ENCODE measurements around the gene DYNC1H1.

DYNC1H1 gene

DNA sequence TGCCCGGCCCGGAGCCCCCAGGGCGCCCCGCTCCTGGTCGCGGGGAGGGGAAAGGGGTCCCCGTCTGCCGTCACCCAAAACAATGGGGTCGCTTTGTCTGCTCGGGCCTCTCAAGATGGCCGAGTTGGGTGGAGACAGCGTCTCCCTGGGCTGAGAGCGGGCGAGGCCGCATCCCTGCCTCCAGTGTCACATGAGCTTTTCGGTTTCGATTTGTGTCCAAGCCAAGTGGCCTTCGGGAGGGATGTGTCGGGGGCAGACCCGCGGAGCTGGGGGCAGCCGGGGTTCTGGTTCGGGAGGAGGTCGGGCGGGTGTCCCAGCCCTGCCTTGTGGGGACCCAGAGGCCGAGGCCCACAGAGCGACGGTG is 790 bp downstream of the DYNC1H1 start:
- peaks cover 10% of the 10 kb centered on the region for H3F3A ChIP-seq (ENCODE audit: control insufficient read depth, insufficient read depth)
- TF ChIP-seq EZH2phosphoT487 (IDR thresholded peaks at IDR 0.05; ENCODE audit: borderline replicate concordance, low read length), result no peak
- TF ChIP-seq, protein P1, sequence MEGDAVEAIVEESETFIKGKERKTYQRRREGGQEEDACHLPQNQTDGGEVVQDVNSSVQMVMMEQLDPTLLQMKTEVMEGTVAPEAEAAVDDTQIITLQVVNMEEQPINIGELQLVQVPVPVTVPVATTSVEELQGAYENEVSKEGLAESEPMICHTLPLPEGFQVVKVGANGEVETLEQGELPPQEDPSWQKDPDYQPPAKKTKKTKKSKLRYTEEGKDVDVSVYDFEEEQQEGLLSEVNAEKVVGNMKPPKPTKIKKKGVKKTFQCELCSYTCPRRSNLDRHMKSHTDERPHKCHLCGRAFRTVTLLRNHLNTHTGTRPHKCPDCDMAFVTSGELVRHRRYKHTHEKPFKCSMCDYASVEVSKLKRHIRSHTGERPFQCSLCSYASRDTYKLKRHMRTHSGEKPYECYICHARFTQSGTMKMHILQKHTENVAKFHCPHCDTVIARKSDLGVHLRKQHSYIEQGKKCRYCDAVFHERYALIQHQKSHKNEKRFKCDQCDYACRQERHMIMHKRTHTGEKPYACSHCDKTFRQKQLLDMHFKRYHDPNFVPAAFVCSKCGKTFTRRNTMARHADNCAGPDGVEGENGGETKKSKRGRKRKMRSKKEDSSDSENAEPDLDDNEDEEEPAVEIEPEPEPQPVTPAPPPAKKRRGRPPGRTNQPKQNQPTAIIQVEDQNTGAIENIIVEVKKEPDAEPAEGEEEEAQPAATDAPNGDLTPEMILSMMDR (IDR thresholded peaks at IDR 0.05; ENCODE audit: low read depth, low read length, poor library complexity, severe bottlenecking), result no peak
- no peaks in the 10 kb centered on the region for H3K9me3 ChIP-seq (ENCODE audit: control insufficient read depth, insufficient read depth, low read length)
- H3K27me3 ChIP-seq (ENCODE audit: control insufficient read depth, low read length), result no peaks in the 10 kb centered on the region
- H3K4me1 ChIP-seq (ENCODE audit: control insufficient read depth, low read length), result peaks cover 55% of the 10 kb centered on the region
- H3K36me3 ChIP-seq (ENCODE audit: control insufficient read depth, low read length), result peaks cover 24% of the 10 kb centered on the region
- H3K79me2 ChIP-seq (ENCODE audit: control insufficient read depth, low read length), result peaks cover 58% of the 10 kb centered on the region
- peaks cover 6% of the 10 kb centered on the region for H4K20me1 ChIP-seq (ENCODE audit: control insufficient read depth, insufficient read depth, low read depth, low read length)
- H3K4me2 ChIP-seq (ENCODE audit: low read length), result peak overlapping the region; percentile 96
- H3K4me3 ChIP-seq (ENCODE audit: low read length), result peak overlapping the region; percentile 92
- no peaks in the 10 kb centered on the region for H3K9me2 ChIP-seq (replicated peaks; ENCODE audit: control insufficient read depth, low read length)
- peak overlapping the region; percentile 62 for H3K27ac ChIP-seq (ENCODE audit: low read depth, low read length)

DNA sequence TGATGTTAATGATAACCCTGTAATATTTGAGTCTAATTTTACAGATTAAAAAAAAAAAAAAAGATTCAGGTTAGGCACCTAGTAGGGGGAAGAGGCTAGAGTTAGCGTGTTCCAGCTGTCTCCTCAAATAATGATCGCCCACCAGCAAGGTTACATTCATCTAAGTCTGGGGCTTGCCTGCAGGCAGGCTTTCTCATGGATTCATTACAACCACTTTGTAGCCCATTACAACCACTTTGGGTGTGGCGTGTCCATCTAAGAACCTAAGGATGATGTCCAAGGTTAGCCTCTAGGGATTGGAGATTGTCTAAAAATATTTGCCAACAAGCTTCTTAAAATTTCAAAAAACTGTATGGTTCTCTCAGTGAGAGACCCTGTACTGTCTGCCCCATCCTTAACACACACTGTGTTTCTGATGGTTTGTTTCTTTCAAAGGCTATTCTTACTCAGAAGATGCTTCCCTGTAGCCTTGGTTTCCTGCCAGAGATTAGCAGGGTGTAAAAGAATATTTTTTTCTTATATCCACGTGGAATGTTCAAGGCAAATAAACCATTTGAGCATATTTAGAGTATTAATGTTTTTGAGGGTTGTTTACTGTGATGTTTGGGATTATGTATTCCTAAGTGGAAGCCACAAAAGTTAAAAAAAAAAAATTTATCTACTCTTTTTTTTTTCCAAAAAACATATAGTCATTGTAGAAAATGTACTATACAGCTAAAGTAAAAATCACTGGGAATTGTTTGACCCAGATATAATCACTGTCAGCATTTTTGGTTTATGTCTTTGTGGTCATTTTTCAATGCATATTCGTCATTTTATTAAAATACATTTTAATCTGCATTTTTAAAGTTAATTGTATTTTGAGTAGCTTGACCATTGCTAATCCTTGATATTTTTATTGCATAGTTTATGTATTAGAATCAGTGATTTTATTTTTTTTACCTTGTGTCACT is 1.7 kb downstream of the DYNC1H1 start:
- H3K4me3 ChIP-seq (ENCODE audit: low read length), result peak overlapping the region; percentile 92
- peaks cover 61% of the 10 kb centered on the region for H3K4me1 ChIP-seq (ENCODE audit: control insufficient read depth, low read length)
- H3F3A ChIP-seq (ENCODE audit: control insufficient read depth, insufficient read depth), result peaks cover 10% of the 10 kb centered on the region
- no peaks in the 10 kb centered on the region for H3K27me3 ChIP-seq (ENCODE audit: control insufficient read depth, low read length)
- TF ChIP-seq EZH2phosphoT487 (IDR thresholded peaks at IDR 0.05; ENCODE audit: borderline replicate concordance, low read length), result no peak
- TF ChIP-seq, protein P1 (IDR thresholded peaks at IDR 0.05; ENCODE audit: low read depth, low read length, poor library complexity, severe bottlenecking), result no peak
- H3K4me2 ChIP-seq (ENCODE audit: low read length), result peak overlapping the region; percentile 96
- H3K27ac ChIP-seq (ENCODE audit: low read depth, low read length), result peak overlapping the region; percentile 62
- H4K20me1 ChIP-seq (ENCODE audit: control insufficient read depth, insufficient read depth, low read depth, low read length), result peaks cover 6% of the 10 kb centered on the region
- no peaks in the 10 kb centered on the region for H3K9me2 ChIP-seq (replicated peaks; ENCODE audit: control insufficient read depth, low read length)
- peaks cover 67% of the 10 kb centered on the region for H3K79me2 ChIP-seq (ENCODE audit: control insufficient read depth, low read length)
- no peaks in the 10 kb centered on the region for H3K9me3 ChIP-seq (ENCODE audit: control insufficient read depth, insufficient read depth, low read length)
- H3K36me3 ChIP-seq (ENCODE audit: control insufficient read depth, low read length), result peaks cover 24% of the 10 kb centered on the region

DNA sequence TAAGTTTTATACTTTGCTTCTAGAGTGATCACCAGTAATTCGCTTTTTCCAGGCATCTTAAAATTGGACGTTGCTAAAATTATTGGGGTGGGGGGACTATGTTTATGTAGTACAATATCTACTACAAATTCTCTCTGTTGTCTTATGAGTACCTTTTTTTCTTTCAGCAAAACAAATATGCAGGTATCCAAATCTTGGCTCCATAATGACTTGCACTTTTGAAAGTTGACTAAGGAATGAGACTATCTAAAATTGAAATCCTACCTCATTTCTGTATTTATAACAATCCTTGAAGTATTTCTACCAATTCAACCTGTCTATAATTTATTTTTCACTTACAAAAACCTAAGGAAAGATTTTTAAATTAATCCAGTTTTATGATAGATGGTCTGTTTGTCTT is 2.4 kb downstream of the DYNC1H1 start:
- Histone ChIP-seq H4K20me1 (ENCODE audit: control insufficient read depth, insufficient read depth, low read depth, low read length) (peaks cover 6% of the 10 kb centered on the region), H3K9me2 (replicated peaks; ENCODE audit: control insufficient read depth, low read length) (no peaks in the 10 kb centered on the region), H3K4me2 (ENCODE audit: low read length) (peak overlapping the region; percentile 96), H3K4me1 (ENCODE audit: control insufficient read depth, low read length) (peaks cover 65% of the 10 kb centered on the region), H3K79me2 (ENCODE audit: control insufficient read depth, low read length) (peaks cover 74% of the 10 kb centered on the region), H3K36me3 (ENCODE audit: control insufficient read depth, low read length) (peaks cover 25% of the 10 kb centered on the region), H3F3A (ENCODE audit: control insufficient read depth, insufficient read depth) (peaks cover 10% of the 10 kb centered on the region), H3K27ac (ENCODE audit: low read depth, low read length) (peak overlapping the region; percentile 62), H3K4me3 (ENCODE audit: low read length) (peak overlapping the region; percentile 92), H3K27me3 (ENCODE audit: control insufficient read depth, low read length) (no peaks in the 10 kb centered on the region), H3K9me3 (ENCODE audit: control insufficient read depth, insufficient read depth, low read length) (no peaks in the 10 kb centered on the region)
- no peak for TF ChIP-seq EZH2phosphoT487 (IDR thresholded peaks at IDR 0.05; ENCODE audit: borderline replicate concordance, low read length)
- TF ChIP-seq, protein P1 (IDR thresholded peaks at IDR 0.05; ENCODE audit: low read depth, low read length, poor library complexity, severe bottlenecking), result no peak
